ENCODE data around the gene QKI. TPM values are rescaled to one million over a fixed set of nuclear protein-coding genes. Genes with fewer than 3 reads are reported as not detected.

The QKI gene
- total and polyA plus RNA-seq, 9 donors, result 44.6 to 151 (median 105) TPM

- no peak overlapping the region for H3K4me3 ChIP-seq
- DNase-seq, result no peak
- no peaks in the 10 kb centered on the region for H3K9me3 ChIP-seq
- TF ChIP-seq POLR2A (IDR thresholded peaks at IDR 0.05), result no peak
- TF ChIP-seq CTCF (IDR thresholded peaks at IDR 0.05), result no peak
- no peak for TF ChIP-seq EP300 (IDR thresholded peaks at IDR 0.05)
- 67 to 74% (median 71%) methylated on average over 8 of the region's 8 CpGs for WGBS, 3 donors
- H3K27ac ChIP-seq, result no peak overlapping the region
- H3K36me3 ChIP-seq, result no peaks in the 10 kb centered on the region
- intact Hi-C loops (cut with DNase I), result no loop called here
- no peaks in the 10 kb centered on the region for H3K27me3 ChIP-seq
- no peaks in the 10 kb centered on the region for H3K4me1 ChIP-seq (ENCODE audit: insufficient read depth)
These were observed 198.5 kb downstream of the QKI start for GRCh38 chr6:163613025-163613424.

GRCh38 chr6:163613668-163614067, 199.2 kb downstream of the QKI start:
- no peak overlapping the region for H3K27ac ChIP-seq
- no peaks in the 10 kb centered on the region for H3K27me3 ChIP-seq
- TF ChIP-seq CTCF (IDR thresholded peaks at IDR 0.05) (no peak), EP300 (IDR thresholded peaks at IDR 0.05) (no peak), POLR2A (IDR thresholded peaks at IDR 0.05) (no peak)
- H3K9me3 ChIP-seq, result no peaks in the 10 kb centered on the region
- WGBS, 3 donors, result 91 to 98% (median 93%) methylated on average over 3 of the region's 3 CpGs
- DNase-seq, result no peak
- intact Hi-C loops (cut with DNase I), result no loop called here
- no peaks in the 10 kb centered on the region for H3K36me3 ChIP-seq
- H3K4me3 ChIP-seq, result no peak overlapping the region
- H3K4me1 ChIP-seq (ENCODE audit: insufficient read depth), result no peaks in the 10 kb centered on the region

GRCh38 chr6:163616452-163616851, 201.9 kb downstream of the QKI start:
- Histone ChIP-seq H3K4me1 (ENCODE audit: insufficient read depth) (no peaks in the 10 kb centered on the region), H3K27me3 (no peaks in the 10 kb centered on the region), H3K36me3 (no peaks in the 10 kb centered on the region), H3K9me3 (no peaks in the 10 kb centered on the region), H3K27ac (no peak overlapping the region), H3K4me3 (no peak overlapping the region)
- intact Hi-C loops (cut with DNase I), result no loop called here
- DNase-seq, result no peak
- no peak for TF ChIP-seq POLR2A (IDR thresholded peaks at IDR 0.05)
- TF ChIP-seq EP300 (IDR thresholded peaks at IDR 0.05), result no peak
- TF ChIP-seq CTCF (IDR thresholded peaks at IDR 0.05), result no peak
- WGBS, 3 donors, result 81 to 93% (median 87%) methylated on average over 4 of the region's 4 CpGs

- no peak overlapping the region for H3K4me3 ChIP-seq
- WGBS, 3 donors, result 91 to 96% (median 95%) methylated on average over 6 of the region's 6 CpGs
- no peaks in the 10 kb centered on the region for H3K4me1 ChIP-seq (ENCODE audit: insufficient read depth)
- H3K36me3 ChIP-seq, result no peaks in the 10 kb centered on the region
- intact Hi-C loops (cut with DNase I), result no loop called here
- H3K9me3 ChIP-seq, result no peaks in the 10 kb centered on the region
- no peak for TF ChIP-seq POLR2A (IDR thresholded peaks at IDR 0.05)
- TF ChIP-seq EP300 (IDR thresholded peaks at IDR 0.05), result no peak
- no peak for TF ChIP-seq CTCF (IDR thresholded peaks at IDR 0.05)
- no peak overlapping the region for H3K27ac ChIP-seq
- H3K27me3 ChIP-seq, result no peaks in the 10 kb centered on the region
- DNase-seq, result no peak
These were observed 203.0 kb downstream of the QKI start for GRCh38 chr6:163617549-163617948.

- DNase-seq, result no peak
- H3K36me3 ChIP-seq, result no peaks in the 10 kb centered on the region
- H3K27ac ChIP-seq, result no peak overlapping the region
- no peaks in the 10 kb centered on the region for H3K9me3 ChIP-seq
- no peak for TF ChIP-seq EP300 (IDR thresholded peaks at IDR 0.05)
- no peak for TF ChIP-seq CTCF (IDR thresholded peaks at IDR 0.05)
- TF ChIP-seq POLR2A (IDR thresholded peaks at IDR 0.05), result no peak
- intact Hi-C loops (cut with DNase I), result no loop called here
- 83 to 87% (median 86%) methylated on average over 5 of the region's 5 CpGs for WGBS, 3 donors
- no peaks in the 10 kb centered on the region for H3K27me3 ChIP-seq
- H3K4me1 ChIP-seq (ENCODE audit: insufficient read depth), result no peaks in the 10 kb centered on the region
- no peak overlapping the region for H3K4me3 ChIP-seq
These were observed 205.6 kb downstream of the QKI start for GRCh38 chr6:163620101-163620500.

Data from ovary (tissue), 9 donors.